Sigmoid colon (tissue), 4 donors: ENCODE results near the gene CTAG1B.

ENCODE experiments used
- POLR2AphosphoS5 ChIP-seq, 4 donors: sonication (generic); formaldehyde crosslinking; IDR thresholded peaks; one replicate each; pipeline ENCODE4 v1.6.1; 2017; ENCODE audit warnings: antibody characterized with exemption in 4 of 4
- TF ChIP-seq, protein P1 (sequence below), 4 experiments: fragments of 450-650 bp in 3 of 4; fragments of 200-600 bp in 1 of 4; IDR thresholded peaks; one replicate each; pipeline ENCODE4 v1.5.1; 2016 to 2019; ENCODE audit warnings: antibody characterized with exemption in 4 of 4, mild to moderate bottlenecking in 3 of 4, moderate library complexity in 2 of 4

DNA sequence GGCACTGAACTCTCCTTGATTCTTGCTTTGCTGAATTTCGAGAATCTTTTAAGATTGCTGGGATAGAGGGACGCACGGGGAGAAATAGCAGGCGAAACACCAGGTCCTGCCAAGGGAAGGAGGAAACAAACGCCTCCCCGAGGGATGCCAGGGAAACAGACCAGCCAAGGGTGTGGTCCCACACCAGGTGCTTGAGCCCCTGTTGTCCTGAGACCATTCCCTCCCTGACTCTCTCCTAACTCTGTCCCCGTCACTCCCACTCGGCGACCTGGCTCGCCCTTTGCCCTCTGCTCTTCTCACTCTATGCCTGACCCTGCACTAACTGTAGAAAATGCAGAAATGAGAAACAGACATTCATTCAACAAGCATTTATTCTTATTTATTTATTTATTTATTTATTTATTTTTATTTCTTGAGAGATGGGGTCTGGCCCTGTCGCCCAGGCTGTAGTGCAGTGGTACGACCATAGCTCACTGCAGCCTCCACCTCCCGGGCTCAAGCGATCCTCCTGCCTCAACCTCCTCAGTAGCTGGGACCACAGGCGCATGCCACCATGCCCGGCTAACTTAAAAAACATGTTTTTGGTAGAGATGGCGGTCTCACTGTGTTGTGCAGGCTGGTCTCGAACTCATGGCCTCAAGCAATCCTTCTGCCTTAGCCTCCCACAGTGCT is 16.2 kb downstream of the CTAG1B start:
- TF ChIP-seq, protein P1, sequence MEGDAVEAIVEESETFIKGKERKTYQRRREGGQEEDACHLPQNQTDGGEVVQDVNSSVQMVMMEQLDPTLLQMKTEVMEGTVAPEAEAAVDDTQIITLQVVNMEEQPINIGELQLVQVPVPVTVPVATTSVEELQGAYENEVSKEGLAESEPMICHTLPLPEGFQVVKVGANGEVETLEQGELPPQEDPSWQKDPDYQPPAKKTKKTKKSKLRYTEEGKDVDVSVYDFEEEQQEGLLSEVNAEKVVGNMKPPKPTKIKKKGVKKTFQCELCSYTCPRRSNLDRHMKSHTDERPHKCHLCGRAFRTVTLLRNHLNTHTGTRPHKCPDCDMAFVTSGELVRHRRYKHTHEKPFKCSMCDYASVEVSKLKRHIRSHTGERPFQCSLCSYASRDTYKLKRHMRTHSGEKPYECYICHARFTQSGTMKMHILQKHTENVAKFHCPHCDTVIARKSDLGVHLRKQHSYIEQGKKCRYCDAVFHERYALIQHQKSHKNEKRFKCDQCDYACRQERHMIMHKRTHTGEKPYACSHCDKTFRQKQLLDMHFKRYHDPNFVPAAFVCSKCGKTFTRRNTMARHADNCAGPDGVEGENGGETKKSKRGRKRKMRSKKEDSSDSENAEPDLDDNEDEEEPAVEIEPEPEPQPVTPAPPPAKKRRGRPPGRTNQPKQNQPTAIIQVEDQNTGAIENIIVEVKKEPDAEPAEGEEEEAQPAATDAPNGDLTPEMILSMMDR (IDR thresholded peaks at IDR 0.05) = no peak
- TF ChIP-seq POLR2AphosphoS5 (IDR thresholded peaks at IDR 0.05) = no peak
